RWPE2 (cell line): Measurements from ENCODE around the gene LDLRAD3.

Source experiments
- ATAC-seq: fragments of 200-7000 bp; cut with Tn5 transposase; 3 replicates; pipeline ENCODE4 v1.9.1; 2021; ENCODE audit warnings: low read depth
- DNase-seq: peaks from one replicate; pipeline ENCODE4 v3.0.0-alpha.2; 2020; ENCODE audit warnings: low spot score
- H3K27ac ChIP-seq: fragments of 450-650 bp; 2 replicates; pipeline ENCODE4 v1.5.1; 2017; ENCODE audit warnings: mild to moderate bottlenecking; ENCODE audit not compliant: poor library complexity, severe bottlenecking
- H3K27me3 ChIP-seq: fragments of 250-450 bp; sonication (Bioruptor Pico); 2 replicates; pipeline ENCODE4 v1.5.1; 2021; ENCODE audit warnings: mild to moderate bottlenecking, moderate library complexity; ENCODE audit not compliant: insufficient read depth, poor library complexity, severe bottlenecking
- H3K36me3 ChIP-seq: fragments of 250-450 bp; sonication (Bioruptor Pico); 2 replicates; pipeline ENCODE4 v1.5.1; 2020; ENCODE audit warnings: low read depth, mild to moderate bottlenecking, moderate library complexity
- H3K4me1 ChIP-seq: fragments of 250-450 bp; sonication (Bioruptor Pico); 2 replicates; pipeline ENCODE4 v1.5.1; 2021; ENCODE audit warnings: mild to moderate bottlenecking, moderate library complexity; ENCODE audit not compliant: insufficient read depth, poor library complexity, severe bottlenecking
- H3K4me3 ChIP-seq: fragments of 250-450 bp; sonication (Bioruptor Pico); 2 replicates; pipeline ENCODE4 v1.5.1; 2021; ENCODE audit warnings: mild to moderate bottlenecking, moderate library complexity; ENCODE audit not compliant: severe bottlenecking
- H3K9me3 ChIP-seq: fragments of 250-450 bp; sonication (Bioruptor Pico); 2 replicates; pipeline ENCODE4 v1.5.1; 2021; ENCODE audit warnings: mild to moderate bottlenecking, moderate library complexity; ENCODE audit not compliant: severe bottlenecking
- CTCF ChIP-seq: fragments of 450-650 bp; IDR thresholded peaks from one replicate; pipeline ENCODE4 v1.5.1; 2017; ENCODE audit warnings: mild to moderate bottlenecking, moderate library complexity; ENCODE audit not compliant: poor library complexity, severe bottlenecking

Gene LDLRAD3

DNA sequence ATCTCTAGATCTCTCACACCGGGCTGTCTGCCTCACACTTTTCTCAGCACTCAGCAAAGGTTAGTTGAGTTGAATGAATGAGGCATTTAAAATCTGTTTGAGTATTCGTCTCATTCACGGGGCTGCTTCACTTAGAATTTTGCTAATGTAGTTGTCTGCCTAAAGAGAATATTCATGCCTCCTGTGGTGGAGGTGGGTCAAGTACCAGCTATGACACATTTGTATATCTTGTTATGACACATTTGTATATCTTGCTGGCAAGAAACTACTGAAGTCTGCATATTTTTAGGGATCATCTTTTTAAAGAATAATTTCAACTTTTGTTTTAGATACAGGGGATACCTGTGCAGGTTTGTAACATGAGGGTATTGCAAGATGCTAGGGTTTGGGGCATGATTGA lies 43.1 kb downstream of the LDLRAD3 start:
- H3K9me3 ChIP-seq = no peaks in the 10 kb centered on the region
- ATAC-seq = no peak

DNA sequence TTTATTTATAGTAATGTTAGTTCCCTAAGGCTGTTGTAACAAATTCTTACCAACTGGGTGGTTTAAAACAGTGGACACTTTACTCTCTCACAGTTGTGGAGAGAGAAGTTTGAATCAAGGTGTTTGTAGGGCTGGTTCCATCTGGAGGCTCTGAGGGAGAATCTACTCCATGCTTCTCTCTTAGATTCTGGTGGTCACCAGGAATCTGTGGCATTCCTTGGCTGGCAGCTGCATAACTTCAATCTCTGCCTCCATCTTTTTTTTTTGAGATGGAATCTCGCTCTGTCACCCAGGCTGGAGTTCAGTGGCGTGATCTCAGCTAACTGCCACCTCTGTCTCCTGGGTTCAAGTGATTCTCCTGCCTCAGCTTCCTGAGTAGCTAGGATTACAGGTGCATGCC lies 46.3 kb downstream of the LDLRAD3 start:
- Histone ChIP-seq H3K9me3 (no peaks in the 10 kb centered on the region), H3K36me3 (0 out of 2 replicates have a peak, but pooled peaks cover 4% of the 10 kb centered on the region), H3K4me3 (no peak overlapping the region), H3K4me1 (peaks cover 12% of the 10 kb centered on the region), H3K27ac (no peak overlapping the region), H3K27me3 (no peaks in the 10 kb centered on the region)
- ATAC-seq (no peak), DNase-seq (no peak)
- TF ChIP-seq CTCF = no peak

More for the DNA sequence above, 43.1 kb downstream of the LDLRAD3 start:
- Histone ChIP-seq H3K4me3 (no peak overlapping the region), H3K36me3 (no peaks in the 10 kb centered on the region), H3K27ac (no peak overlapping the region), H3K4me1 (peaks cover 6% of the 10 kb centered on the region), H3K27me3 (no peaks in the 10 kb centered on the region)
- DNase-seq = no peak
- no peak for TF ChIP-seq CTCF

GRCh38 chr11:35990816-35991215 lies 47.0 kb downstream of the LDLRAD3 start:
- DNase-seq = no peak
- no peaks in the 10 kb centered on the region for H3K9me3 ChIP-seq
- no peak for ATAC-seq
- no peak for TF ChIP-seq CTCF
- 0 out of 2 replicates have a peak, but pooled peaks cover 6% of the 10 kb centered on the region for H3K36me3 ChIP-seq
- H3K4me3 ChIP-seq = no peak overlapping the region
- H3K27me3 ChIP-seq = no peaks in the 10 kb centered on the region
- no peak overlapping the region for H3K27ac ChIP-seq
- peaks cover 12% of the 10 kb centered on the region for H3K4me1 ChIP-seq

DNA sequence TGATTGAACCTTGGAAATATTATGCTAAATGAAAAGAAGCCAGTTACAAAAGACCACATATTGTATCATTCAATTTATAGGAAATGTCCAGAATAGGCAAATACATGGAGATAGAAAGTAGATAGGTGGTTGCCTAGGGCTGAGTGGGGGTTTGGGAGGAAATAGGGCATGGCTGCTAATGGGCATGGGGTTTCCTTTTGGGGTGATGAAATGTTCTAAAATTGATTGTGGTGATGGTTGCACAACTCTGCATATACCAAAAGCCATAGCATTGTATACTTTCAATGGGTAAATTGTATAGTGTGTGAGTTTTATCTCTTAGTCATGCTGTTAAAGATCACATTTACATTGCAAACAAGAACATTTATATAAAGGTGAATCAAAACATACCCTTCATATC lies 48.7 kb downstream of the LDLRAD3 start:
- Histone ChIP-seq H3K4me1 (peaks cover 10% of the 10 kb centered on the region), H3K27ac (no peak overlapping the region), H3K36me3 (peaks cover 6% of the 10 kb centered on the region; the same call in 1 of the 2 replicates), H3K4me3 (no peak overlapping the region), H3K27me3 (no peaks in the 10 kb centered on the region), H3K9me3 (no peaks in the 10 kb centered on the region)
- no peak for DNase-seq
- ATAC-seq = no peak; the same call in 2 of the 3 replicates
- no peak for TF ChIP-seq CTCF

- H3K9me3 ChIP-seq = no peaks in the 10 kb centered on the region
- no peak for ATAC-seq
- no peak for TF ChIP-seq CTCF
Observed at GRCh38 chr11:35994421-35994820, 50.6 kb downstream of the LDLRAD3 start.

More at GRCh38 chr11:35994421-35994820, 50.6 kb downstream of the LDLRAD3 start:
- no peak for DNase-seq
- Histone ChIP-seq H3K4me3 (no peak overlapping the region), H3K27me3 (no peaks in the 10 kb centered on the region), H3K27ac (no peak overlapping the region), H3K36me3 (peaks cover 6% of the 10 kb centered on the region; the same call in 1 of the 2 replicates), H3K4me1 (peaks cover 10% of the 10 kb centered on the region)
